Testis (tissue), 3 donors: ENCODE results near the gene MCF2L. TPM values are rescaled to one million over a fixed set of nuclear protein-coding genes. Genes with fewer than 3 reads are reported as not detected.

Experiments
- DNase-seq: peaks from one replicate; pipeline ENCODE4 v3.0.0-alpha.2; 2019
- H3K27ac ChIP-seq, 2 donors: fragments of 200-600 bp; sonication (generic); one replicate each; pipeline ENCODE4 v1.5.1; 2019
- H3K27me3 ChIP-seq: fragments of 200-600 bp; sonication (generic); one replicate; pipeline ENCODE4 v1.5.1; 2019
- H3K36me3 ChIP-seq: fragments of 200-600 bp; sonication (generic); one replicate; pipeline ENCODE4 v1.5.1; 2017; ENCODE audit warnings: low read depth; ENCODE audit errors: missing control alignments
- H3K4me1 ChIP-seq: fragments of 200-600 bp; sonication (generic); one replicate; pipeline ENCODE4 v1.5.1; 2019
- H3K4me3 ChIP-seq, 2 donors: fragments of 200-600 bp; sonication (generic); one replicate each; pipeline ENCODE4 v1.5.1; 2017 to 2019
- H3K9me3 ChIP-seq: fragments of 200-600 bp; sonication (generic); one replicate; pipeline ENCODE4 v1.5.1; 2017
- CTCF ChIP-seq, 3 experiments: fragments of 450-650 bp in 2 of 3; fragments of 200-600 bp in 1 of 3; sonication (generic) in 1 of 3; IDR thresholded peaks; one replicate each; pipeline ENCODE4 v1.5.1; 2016 to 2019; ENCODE audit warnings: antibody characterized with exemption in 3 of 3, mild to moderate bottlenecking in 2 of 3, moderate library complexity in 1 of 3
- POLR2A ChIP-seq: fragments of 450-650 bp; IDR thresholded peaks from one replicate; pipeline ENCODE4 v1.6.1; 2017; ENCODE audit warnings: antibody characterized with exemption, mild to moderate bottlenecking, moderate library complexity
- WGBS, 2 donors: methylation state at CpG; one replicate each; pipeline ENCODE4 v1.1.5; 2018; 5-methylcytosine and 5-hydroxymethylcytosine counted together
- intact Hi-C: fragments of 100-400 bp; cut with DNase I; formaldehyde crosslinking; loops from one replicate; pipeline ENCODE4 v1.15.1; 2023; ENCODE audit warnings: low total_unique reads
- polyA plus RNA-seq: library from polyadenylated mRNA; stranded (reverse); fragments of 350-450 nt; fragmentation: Illumina TruSeq; extraction: RNeasy Lipid Tissue Mini Kit (QIAGEN cat#74804); gene quantifications from one replicate; pipeline ENCODE4 v1.2.3, GENCODE V29; 2014; ENCODE audit warnings: low read depth, low replicate concordance; ENCODE audit not compliant: insufficient read depth
- total RNA-seq, 2 donors: library from RNA; depleted of rRNA; stranded (reverse); fragments of >200 nt; gene quantifications; one replicate each; pipeline ENCODE4 v1.2.3, GENCODE V29; 2016

Gene MCF2L
- total and polyA plus RNA-seq, 3 donors from 2014 or later, result 5.0 to 17.6 (median 14.6) TPM

- TF ChIP-seq CTCF (IDR thresholded peaks at IDR 0.05) (no peak), POLR2A (no peak)
- H3K4me1 ChIP-seq, result no peaks in the 10 kb centered on the region
- no peaks in the 10 kb centered on the region for H3K36me3 ChIP-seq
- no peaks in the 10 kb centered on the region for H3K27me3 ChIP-seq
- no peaks in the 10 kb centered on the region for H3K9me3 ChIP-seq
- DNase-seq, result no peak
- intact Hi-C loops, result no loop called here
- H3K27ac ChIP-seq, result no peak overlapping the region
- 90 to 95% methylated on average over 38 to 40 of the region's 40 CpGs for WGBS, 2 donors
- H3K4me3 ChIP-seq, result no peak overlapping the region
Measured at GRCh38 chr13:113087923-113088690, 119.1 kb downstream of the MCF2L start.

- Histone ChIP-seq H3K9me3 (no peaks in the 10 kb centered on the region), H3K27me3 (no peaks in the 10 kb centered on the region), H3K4me3 (no peak overlapping the region), H3K4me1 (no peaks in the 10 kb centered on the region), H3K36me3 (no peaks in the 10 kb centered on the region), H3K27ac (no peak overlapping the region)
- intact Hi-C loops, result no loop called here
- DNase-seq, result no peak
- TF ChIP-seq POLR2A, result no peak
- no peak for TF ChIP-seq CTCF (IDR thresholded peaks at IDR 0.05)
- WGBS, 2 donors, result 90 to 94% methylated on average over 16 to 17 of the region's 17 CpGs
Measured at GRCh38 chr13:113088691-113089020, 119.6 kb downstream of the MCF2L start.

- Histone ChIP-seq H3K27ac (no peak overlapping the region), H3K36me3 (no peaks in the 10 kb centered on the region), H3K4me3 (no peak overlapping the region), H3K4me1 (no peaks in the 10 kb centered on the region), H3K9me3 (no peaks in the 10 kb centered on the region), H3K27me3 (no peaks in the 10 kb centered on the region)
- DNase-seq, result no peak
- no peak for TF ChIP-seq POLR2A
- TF ChIP-seq CTCF (IDR thresholded peaks at IDR 0.05), result no peak
- WGBS, 2 donors, result 86 to 88% methylated on average over 28 to 36 of the region's 36 CpGs
- intact Hi-C loops, result no loop called here
Measured at GRCh38 chr13:113089693-113090414, 120.8 kb downstream of the MCF2L start.

DNA sequence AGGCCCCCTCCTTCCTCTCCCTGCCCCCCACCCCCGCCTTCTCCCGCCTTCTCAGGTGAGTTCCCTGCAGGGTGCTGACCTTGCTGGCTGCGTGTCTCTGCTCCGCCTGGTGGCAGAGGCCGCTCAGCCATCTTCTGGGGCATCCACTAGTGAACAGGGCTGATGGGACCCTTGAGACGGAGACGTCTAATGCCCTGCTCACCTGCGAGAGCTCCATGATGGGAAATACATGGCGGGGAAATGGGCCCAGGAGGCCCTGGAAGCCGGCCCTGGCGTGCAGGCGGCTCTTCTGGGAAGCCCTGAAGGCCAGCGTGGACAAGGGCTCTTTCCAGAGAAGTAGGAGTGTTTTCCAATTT lies 121.4 kb downstream of the MCF2L start:
- TF ChIP-seq CTCF (IDR thresholded peaks at IDR 0.05) (no peak), POLR2A (no peak)
- Histone ChIP-seq H3K27me3 (no peaks in the 10 kb centered on the region), H3K36me3 (no peaks in the 10 kb centered on the region), H3K27ac (no peak overlapping the region), H3K4me3 (no peak overlapping the region), H3K4me1 (no peaks in the 10 kb centered on the region), H3K9me3 (no peaks in the 10 kb centered on the region)
- WGBS, 2 donors, result 86 to 92% methylated on average over 11 to 13 of the region's 13 CpGs
- intact Hi-C loops, result no loop called here
- DNase-seq, result no peak

GRCh38 chr13:113090806-113091205 lies 121.8 kb downstream of the MCF2L start:
- WGBS, 2 donors, result 88 to 91% methylated on average over 24 of the region's 24 CpGs
- no peaks in the 10 kb centered on the region for H3K4me1 ChIP-seq
- intact Hi-C loops, result no loop called here
- no peak overlapping the region for H3K27ac ChIP-seq
- H3K9me3 ChIP-seq, result no peaks in the 10 kb centered on the region
- no peak overlapping the region for H3K4me3 ChIP-seq
- DNase-seq, result no peak
- H3K27me3 ChIP-seq, result no peaks in the 10 kb centered on the region
- no peak for TF ChIP-seq CTCF (IDR thresholded peaks at IDR 0.05)
- TF ChIP-seq POLR2A, result no peak
- H3K36me3 ChIP-seq, result no peaks in the 10 kb centered on the region
